GM21447 (cell line): ENCODE data around the gene SYMPK.
A peak's percentile ranks its signal among the peaks of the same experiment; 100 is the strongest.

Source experiments
- ATAC-seq: cut with Tn5 transposase; IDR thresholded peaks from one replicate; pipeline ENCODE4 v1.9.1; 2021; ENCODE audit not compliant: unreplicated experiment

SYMPK gene

DNA sequence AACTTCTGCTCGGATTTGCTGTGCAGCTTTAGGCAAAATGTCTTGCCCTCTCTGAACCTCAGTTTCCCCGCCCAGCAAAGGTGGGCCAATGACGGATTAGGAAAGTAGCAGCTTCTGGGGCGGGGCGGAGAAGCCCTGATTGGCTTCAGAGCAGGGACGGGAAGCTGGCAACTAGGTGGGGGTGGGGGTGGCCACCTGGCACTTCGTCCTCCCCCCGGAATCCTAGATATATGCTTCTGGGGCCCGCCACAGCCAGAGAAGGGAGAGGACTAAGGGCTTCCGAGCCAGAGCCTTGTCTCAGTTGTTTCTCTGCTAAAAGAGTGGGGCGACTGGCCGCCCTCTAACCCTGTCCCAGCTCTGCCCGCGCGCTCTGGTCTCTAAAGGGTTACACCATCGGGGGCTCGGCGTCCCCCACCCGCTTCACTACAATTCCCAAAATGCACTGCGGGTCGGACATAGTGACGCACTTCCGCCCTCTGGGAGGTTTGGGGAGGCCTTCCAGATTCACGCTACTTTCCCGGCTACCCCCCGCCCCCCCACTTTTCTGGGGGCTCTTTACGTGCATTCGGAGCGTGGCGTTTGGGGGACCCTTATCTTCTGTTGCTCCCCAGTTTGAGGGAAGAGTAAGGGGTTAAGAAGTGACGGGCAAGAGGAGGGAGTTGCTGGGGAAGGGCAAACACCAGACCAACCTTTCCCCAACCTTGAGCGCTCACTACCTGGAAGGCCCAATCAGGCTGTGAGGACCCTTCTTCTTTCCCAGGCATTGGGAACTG, 23.7 kb upstream of the SYMPK start:
- ATAC-seq: peak; percentile 48

GRCh38 chr19:45885556-45886426, 22.8 kb upstream of the SYMPK start, which contains the start of gene IRF2BP1:
Gene IRF2BP1, minus strand, starts transcription at chr19:45886141. Its CDS starts 367 bp downstream, at chr19:45885774.
- ATAC-seq: peak; percentile 45

DNA sequence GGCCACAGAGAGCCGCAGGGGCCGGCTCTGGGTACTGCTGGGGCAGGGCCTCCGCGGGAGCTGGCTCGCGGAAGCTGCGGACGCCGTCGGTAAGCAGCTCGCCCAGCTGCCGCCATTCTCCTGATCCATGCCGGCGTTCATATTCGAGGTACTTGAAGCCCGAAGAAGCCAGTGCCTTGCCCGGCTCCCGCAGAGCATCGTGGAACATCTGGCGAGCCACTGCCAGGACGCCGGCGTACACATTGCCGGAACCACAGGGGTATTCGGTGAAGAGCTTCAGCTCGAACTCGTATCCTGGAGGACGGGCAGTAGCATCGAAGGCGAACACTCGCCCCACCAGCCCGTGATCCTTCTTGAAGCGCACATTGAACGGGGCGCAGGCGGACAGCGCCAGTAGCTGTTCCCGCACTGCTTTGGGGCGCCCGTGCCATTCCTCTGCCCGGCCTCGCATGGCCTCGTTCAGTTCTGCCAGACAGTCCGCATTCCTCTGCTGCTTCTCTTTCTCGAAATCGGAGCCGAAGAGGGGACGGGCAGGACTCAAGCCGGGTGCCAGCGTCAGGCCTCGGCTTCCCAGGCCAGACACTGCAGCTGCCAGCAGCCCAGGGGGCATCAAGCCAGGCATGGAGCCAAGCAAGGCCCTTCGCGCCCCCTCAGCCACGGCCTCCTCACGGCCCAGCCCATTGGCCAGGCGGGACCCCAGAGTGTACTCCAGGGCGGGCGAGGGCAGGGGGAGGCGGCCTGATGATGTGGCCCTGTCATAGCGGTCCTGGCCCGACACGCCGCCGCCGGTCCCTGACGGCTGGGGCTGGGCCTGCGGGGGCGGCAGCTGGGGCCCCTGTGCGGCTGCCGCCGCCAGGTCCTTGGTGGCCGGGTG, 22.0 kb upstream of the SYMPK start:
- ATAC-seq: no peak

GRCh38 chr19:45883881-45884681, 21.1 kb upstream of the SYMPK start:
- ATAC-seq: no peak

DNA sequence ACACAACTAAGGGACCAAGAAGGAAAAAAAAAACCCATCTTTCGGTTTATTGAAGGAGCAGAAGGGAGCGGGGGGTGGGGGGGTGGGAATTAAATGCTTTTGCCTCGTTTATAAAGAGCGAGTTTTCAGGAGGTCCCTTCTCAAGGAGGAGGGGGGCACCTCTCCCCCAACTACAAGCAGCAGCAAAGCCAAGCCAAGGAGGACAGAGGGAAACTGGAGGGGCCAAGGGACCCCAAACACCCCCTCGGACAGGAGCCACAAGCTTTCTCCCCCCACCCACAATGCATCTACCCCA, 20.6 kb upstream of the SYMPK start:
- no peak for ATAC-seq

DNA sequence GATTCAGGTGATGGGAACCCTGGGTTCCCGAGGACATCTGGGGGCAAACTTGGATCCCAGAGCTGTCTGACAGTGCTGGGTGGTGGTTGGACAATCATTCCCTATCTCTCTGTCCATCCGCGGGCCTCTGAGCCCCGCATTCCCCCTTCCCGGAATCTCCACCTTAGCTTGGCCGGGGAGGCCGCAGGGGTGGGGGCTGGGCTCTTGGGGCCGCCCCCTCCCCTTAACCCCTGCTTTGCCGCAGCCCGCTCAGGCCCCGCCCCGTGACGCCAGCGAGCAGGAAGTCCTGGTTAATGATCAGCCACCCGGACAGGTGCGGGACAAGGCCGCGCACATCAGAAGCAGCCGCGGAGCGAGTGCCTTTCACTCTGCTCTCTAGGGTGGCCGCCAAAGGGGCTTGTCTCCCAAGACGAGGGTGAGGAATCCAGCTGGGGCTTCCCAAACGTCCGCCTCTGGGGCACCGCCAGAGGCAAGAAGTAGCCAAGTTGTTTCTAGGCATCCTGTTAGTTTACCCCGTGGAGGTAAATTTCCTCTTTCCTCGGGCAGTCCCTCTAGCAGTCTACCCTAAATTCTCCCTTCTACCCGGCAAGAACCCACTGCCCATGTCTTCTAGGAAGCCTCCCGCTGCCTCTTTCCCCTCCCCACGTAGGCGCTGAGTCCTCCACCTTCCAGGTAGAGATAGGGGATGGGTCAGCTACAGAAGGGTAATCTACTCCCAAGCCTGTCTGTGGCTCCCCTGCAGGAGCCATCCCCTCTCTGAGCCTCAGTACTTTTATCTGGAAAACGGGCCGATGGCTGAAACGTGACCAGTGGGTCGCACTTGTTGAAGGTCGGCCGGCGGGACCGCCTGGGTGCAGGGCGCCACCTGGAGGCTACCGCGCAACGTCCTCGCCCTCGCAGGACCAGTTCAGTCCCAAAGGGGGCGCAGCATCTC, 20.0 kb upstream of the SYMPK start:
- ATAC-seq: peak; percentile 29

- no peak for ATAC-seq
Observed at GRCh38 chr19:45881909-45882528, 19.1 kb upstream of the SYMPK start.

- ATAC-seq: no peak
Observed at GRCh38 chr19:45881082-45881908, 18.3 kb upstream of the SYMPK start.

DNA sequence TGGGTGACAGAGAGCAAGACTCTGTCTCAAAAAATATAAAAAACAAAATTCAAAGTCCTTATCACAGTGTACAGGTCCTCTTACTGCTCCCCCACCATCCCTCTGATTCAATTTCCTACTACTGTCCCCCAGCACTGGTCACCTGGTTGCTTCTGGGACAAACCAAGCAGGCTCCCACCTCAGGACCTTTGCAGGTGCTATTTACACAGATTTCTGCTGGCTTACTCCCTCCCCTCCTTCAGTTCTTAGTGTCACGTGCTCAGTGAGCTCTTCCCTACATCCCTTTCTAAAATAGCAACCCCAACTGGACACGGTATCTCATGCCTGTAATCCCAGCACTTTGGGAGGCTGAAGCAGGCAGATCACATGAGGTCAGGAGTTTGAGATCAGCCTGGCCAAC, 17.0 kb upstream of the SYMPK start:
- ATAC-seq: no peak

GRCh38 chr19:45879055-45879454, 16.1 kb upstream of the SYMPK start:
- ATAC-seq: no peak

- ATAC-seq: no peak
Observed at GRCh38 chr19:45878043-45878794, 15.3 kb upstream of the SYMPK start.

GRCh38 chr19:45876411-45877197, 13.7 kb upstream of the SYMPK start:
- no peak for ATAC-seq

DNA sequence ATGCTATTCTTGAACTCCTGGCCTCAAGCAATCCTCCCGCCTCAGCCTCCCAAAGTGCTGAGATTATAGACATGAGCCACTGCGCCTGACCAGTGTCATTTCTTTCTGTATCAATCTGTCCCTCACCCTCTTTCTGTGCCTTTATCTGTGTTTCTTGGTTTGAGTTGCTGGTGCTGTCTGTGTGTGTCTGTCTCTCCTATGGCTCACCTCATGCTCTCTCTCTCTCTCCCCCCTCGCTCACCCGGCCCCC, 13.1 kb upstream of the SYMPK start:
- ATAC-seq: no peak

- ATAC-seq: no peak
Observed at GRCh38 chr19:45874620-45874966, 11.6 kb upstream of the SYMPK start.

GRCh38 chr19:45873219-45873772, 10.3 kb upstream of the SYMPK start:
- ATAC-seq: no peak

GRCh38 chr19:45872095-45872919, 9.4 kb upstream of the SYMPK start:
- no peak for ATAC-seq
